ENCODE measurements around the gene CDR2. TPM values are rescaled to one million over a fixed set of nuclear protein-coding genes. Genes with fewer than 3 reads are reported as not detected.
A peak's percentile ranks its signal among the peaks of the same experiment; 100 is the strongest.
"Not testable (repeated sequence)": the region's sequence is repeated elsewhere in the genome, so short reads cannot be mapped to it uniquely, and the experiment has no call there.

The CDR2 gene
- total and polyA plus RNA-seq, 2 experiments from 2014 or later = 26.7 to 30.9 TPM

DNA sequence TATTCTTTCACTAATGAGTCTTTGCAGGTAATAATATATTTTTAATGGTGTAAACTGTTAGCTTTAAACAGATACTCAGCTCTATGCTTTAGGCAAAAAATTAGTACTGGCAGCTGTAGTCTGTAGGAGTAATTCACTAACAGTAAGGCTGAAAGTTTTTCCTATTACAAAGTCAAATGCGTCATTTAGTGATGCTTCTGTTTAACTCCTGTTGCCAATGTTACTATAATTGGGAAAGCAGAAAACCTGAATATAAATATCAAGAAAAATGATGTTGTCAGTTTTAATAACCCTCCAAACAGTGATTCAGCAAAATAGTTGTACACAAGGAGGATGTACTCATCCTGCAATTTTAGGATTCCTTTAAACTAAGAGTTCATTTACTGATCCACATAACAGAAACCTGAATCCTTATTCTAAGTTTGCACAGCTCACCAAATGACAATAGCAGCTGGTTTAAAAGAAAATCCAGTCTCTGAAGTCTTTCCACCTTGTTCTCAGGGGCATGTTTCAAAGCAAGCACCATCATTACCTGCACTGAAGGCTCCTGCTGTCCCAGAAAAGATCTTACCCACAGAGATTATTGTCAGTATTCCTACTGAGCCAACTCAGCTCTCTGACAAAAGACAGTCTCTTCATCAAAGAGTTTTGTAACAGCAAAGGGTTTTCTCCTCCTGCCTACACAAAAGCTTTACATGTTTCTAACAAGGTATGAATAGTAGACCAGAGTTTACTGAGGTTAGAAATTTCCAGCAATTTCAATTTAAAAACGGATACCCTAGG, 4.2 kb downstream of the CDR2 start:
- no peak overlapping the region for H3K4me3 ChIP-seq
- H2AFZ ChIP-seq = no peak overlapping the region
- TF ChIP-seq, protein P1, sequence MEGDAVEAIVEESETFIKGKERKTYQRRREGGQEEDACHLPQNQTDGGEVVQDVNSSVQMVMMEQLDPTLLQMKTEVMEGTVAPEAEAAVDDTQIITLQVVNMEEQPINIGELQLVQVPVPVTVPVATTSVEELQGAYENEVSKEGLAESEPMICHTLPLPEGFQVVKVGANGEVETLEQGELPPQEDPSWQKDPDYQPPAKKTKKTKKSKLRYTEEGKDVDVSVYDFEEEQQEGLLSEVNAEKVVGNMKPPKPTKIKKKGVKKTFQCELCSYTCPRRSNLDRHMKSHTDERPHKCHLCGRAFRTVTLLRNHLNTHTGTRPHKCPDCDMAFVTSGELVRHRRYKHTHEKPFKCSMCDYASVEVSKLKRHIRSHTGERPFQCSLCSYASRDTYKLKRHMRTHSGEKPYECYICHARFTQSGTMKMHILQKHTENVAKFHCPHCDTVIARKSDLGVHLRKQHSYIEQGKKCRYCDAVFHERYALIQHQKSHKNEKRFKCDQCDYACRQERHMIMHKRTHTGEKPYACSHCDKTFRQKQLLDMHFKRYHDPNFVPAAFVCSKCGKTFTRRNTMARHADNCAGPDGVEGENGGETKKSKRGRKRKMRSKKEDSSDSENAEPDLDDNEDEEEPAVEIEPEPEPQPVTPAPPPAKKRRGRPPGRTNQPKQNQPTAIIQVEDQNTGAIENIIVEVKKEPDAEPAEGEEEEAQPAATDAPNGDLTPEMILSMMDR (IDR thresholded peaks at IDR 0.05; ENCODE audit: poor library complexity) = no peak
- TF ChIP-seq EZH2phosphoT487 (IDR thresholded peaks at IDR 0.05; ENCODE audit: low read depth, severe bottlenecking, unreplicated experiment) = no peak
- TF ChIP-seq EZH2 (IDR thresholded peaks at IDR 0.05; ENCODE audit: borderline replicate concordance) = no peak
- WGBS (ENCODE audit: low lambda C conversion rate, missing lambda C conversion rate) = 85% methylated on average over 2 of the region's 2 CpGs
- peak overlapping the region; percentile 93 for H3K27ac ChIP-seq
- no peaks in the 10 kb centered on the region for H3K9me3 ChIP-seq (ENCODE audit: low read depth)
- DNase-seq (ENCODE audit: low spot score) = no peak
- no peaks in the 10 kb centered on the region for H3K36me3 ChIP-seq (replicated peaks; ENCODE audit: insufficient read depth, low read depth)
- peak overlapping the region; percentile 88 for H3K4me2 ChIP-seq
- H3K79me2 ChIP-seq = peaks cover 85% of the 10 kb centered on the region
- peaks cover 39% of the 10 kb centered on the region for H4K20me1 ChIP-seq (ENCODE audit: insufficient read depth, poor library complexity, severe bottlenecking)
- no peaks in the 10 kb centered on the region for H3K27me3 ChIP-seq
- H3K9me2 ChIP-seq (replicated peaks; ENCODE audit: insufficient read depth) = no peaks in the 10 kb centered on the region
- H3K4me1 ChIP-seq (ENCODE audit: insufficient read depth) = peaks cover 44% of the 10 kb centered on the region

DNA sequence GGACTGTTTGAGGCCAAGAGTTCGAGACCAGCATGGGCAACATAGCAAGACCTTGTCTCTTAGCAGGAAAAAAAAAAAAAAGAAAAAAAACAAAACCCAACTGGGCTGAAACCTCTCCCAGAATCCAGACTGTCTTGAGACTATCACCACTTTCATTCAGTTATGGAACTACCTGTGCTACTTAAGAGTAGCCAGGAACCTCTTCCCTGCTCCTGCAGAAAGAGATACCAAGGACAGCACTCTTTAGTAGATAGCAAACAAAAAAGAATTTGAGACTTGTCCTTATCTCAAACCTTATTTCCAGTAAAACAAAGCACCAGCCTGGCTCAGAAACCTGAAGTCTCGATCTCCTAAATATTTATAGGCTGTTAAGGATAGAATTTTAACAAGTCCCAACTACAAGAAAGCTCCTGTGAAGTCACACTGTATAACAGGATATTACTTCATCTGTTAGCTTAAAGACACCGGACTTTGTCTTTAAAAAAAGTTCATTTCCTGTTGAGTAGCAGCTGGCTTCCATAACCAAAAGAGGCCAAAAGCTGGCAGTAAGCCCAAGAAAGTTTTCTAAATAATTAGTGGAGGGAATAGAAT, 5.1 kb downstream of the CDR2 start:
- Histone ChIP-seq H3K9me2 (replicated peaks; ENCODE audit: insufficient read depth) (no peaks in the 10 kb centered on the region), H3K27me3 (no peaks in the 10 kb centered on the region), H3K36me3 (replicated peaks; ENCODE audit: insufficient read depth, low read depth) (no peaks in the 10 kb centered on the region), H3K27ac (peak overlapping the region; percentile 93), H3K4me1 (ENCODE audit: insufficient read depth) (peaks cover 44% of the 10 kb centered on the region), H4K20me1 (ENCODE audit: insufficient read depth, poor library complexity, severe bottlenecking) (peaks cover 41% of the 10 kb centered on the region), H3K79me2 (peaks cover 94% of the 10 kb centered on the region), H3K4me2 (peak overlapping the region; percentile 17), H3K9me3 (ENCODE audit: low read depth) (no peaks in the 10 kb centered on the region), H2AFZ (no peak overlapping the region), H3K4me3 (no peak overlapping the region)
- 42% methylated on average over 3 of the region's 3 CpGs for WGBS (ENCODE audit: low lambda C conversion rate, missing lambda C conversion rate)
- DNase-seq (ENCODE audit: low spot score) = peak; percentile 24
- TF ChIP-seq, protein P1 (IDR thresholded peaks at IDR 0.05; ENCODE audit: poor library complexity) = no peak

DNA sequence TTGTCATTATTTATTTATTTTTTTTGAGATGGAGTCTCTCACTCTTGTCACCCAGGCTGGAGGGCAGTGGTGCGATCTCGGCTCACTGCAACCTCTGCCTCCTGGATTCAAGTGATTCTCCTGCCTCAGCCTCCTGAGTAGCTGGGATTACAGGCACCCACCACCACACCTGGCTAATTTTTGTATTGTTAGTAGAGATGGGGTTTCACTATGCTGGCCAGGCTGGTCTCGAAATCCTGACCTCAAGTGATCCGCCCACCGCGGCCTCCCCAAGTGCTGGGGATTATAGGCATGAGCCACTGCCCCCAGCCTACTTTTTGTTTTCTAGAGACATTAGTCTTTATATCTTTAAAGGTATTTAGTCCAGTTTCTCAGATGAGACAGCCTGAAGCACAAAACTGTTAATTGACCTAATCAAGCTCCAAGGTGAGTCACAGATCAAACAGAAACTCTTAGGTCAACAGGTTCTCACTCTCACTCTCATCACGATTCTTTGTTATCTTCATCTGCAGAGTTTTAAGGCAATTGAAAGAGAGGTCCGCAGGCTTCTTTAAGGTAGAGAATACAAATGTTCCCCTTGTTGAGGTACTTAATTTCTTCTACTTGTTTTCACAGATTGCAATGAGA, 6.1 kb downstream of the CDR2 start:
- H3K36me3 ChIP-seq (replicated peaks; ENCODE audit: insufficient read depth, low read depth); H3K27me3 ChIP-seq; H3K9me3 ChIP-seq (ENCODE audit: low read depth); H3K4me3 ChIP-seq; H2AFZ ChIP-seq; H3K9me2 ChIP-seq (replicated peaks; ENCODE audit: insufficient read depth): not testable (repeated sequence)
- Histone ChIP-seq H3K79me2 (peaks cover 96% of the 10 kb centered on the region), H3K4me1 (ENCODE audit: insufficient read depth) (peaks cover 42% of the 10 kb centered on the region), H4K20me1 (ENCODE audit: insufficient read depth, poor library complexity, severe bottlenecking) (peaks cover 41% of the 10 kb centered on the region), H3K27ac (peak overlapping the region; percentile 93), H3K4me2 (peak overlapping the region; percentile 17)
- 67% methylated on average over 8 of the region's 8 CpGs for WGBS (ENCODE audit: low lambda C conversion rate, missing lambda C conversion rate)
- peak; percentile 16 for DNase-seq (ENCODE audit: low spot score)

DNA sequence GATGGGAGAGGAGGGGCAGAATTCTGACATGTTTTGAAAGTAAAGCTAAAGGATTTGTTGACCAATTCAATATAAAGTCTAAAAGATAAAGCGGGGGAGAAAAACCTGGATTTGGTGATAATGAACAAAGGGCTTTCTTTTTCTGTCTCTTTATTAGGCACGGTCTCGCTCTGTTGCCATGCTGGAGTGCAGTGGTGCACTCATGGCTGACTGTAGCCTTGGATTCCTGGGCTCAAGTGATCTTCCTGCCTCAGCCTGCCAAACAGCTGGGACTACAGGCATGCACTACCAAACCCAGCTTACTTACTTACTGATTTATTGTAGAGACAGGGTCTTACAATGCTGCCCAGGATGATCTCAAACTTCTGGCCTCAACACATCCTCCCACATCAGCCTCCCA, 7.5 kb downstream of the CDR2 start:
- no peak overlapping the region for H3K4me3 ChIP-seq
- H3K36me3 ChIP-seq (replicated peaks; ENCODE audit: insufficient read depth, low read depth) = peaks cover 3% of the 10 kb centered on the region
- peaks cover 29% of the 10 kb centered on the region for H3K4me1 ChIP-seq (ENCODE audit: insufficient read depth)
- TF ChIP-seq, protein P1 (IDR thresholded peaks at IDR 0.05; ENCODE audit: poor library complexity) = no peak
- TF ChIP-seq EZH2phosphoT487 (IDR thresholded peaks at IDR 0.05; ENCODE audit: low read depth, severe bottlenecking, unreplicated experiment) = no peak
- no peak for TF ChIP-seq EZH2 (IDR thresholded peaks at IDR 0.05; ENCODE audit: borderline replicate concordance)
- no peaks in the 10 kb centered on the region for H3K9me3 ChIP-seq (ENCODE audit: low read depth)
- H3K9me2 ChIP-seq (replicated peaks; ENCODE audit: insufficient read depth) = no peaks in the 10 kb centered on the region
- H4K20me1 ChIP-seq (ENCODE audit: insufficient read depth, poor library complexity, severe bottlenecking) = peaks cover 38% of the 10 kb centered on the region
- H3K79me2 ChIP-seq = peaks cover 96% of the 10 kb centered on the region
- DNase-seq (ENCODE audit: low spot score) = no peak
- no peak overlapping the region for H3K27ac ChIP-seq
- no peak overlapping the region for H2AFZ ChIP-seq
- no peak overlapping the region for H3K4me2 ChIP-seq
- 96% methylated on average over 3 of the region's 3 CpGs for WGBS (ENCODE audit: low lambda C conversion rate, missing lambda C conversion rate)
- no peaks in the 10 kb centered on the region for H3K27me3 ChIP-seq
